Endodermal cell (in vitro differentiated cells): ENCODE results near the gene ADRA2A. TPM values are rescaled to one million over a fixed set of nuclear protein-coding genes. Genes with fewer than 3 reads are reported as not detected.

ENCODE experiments used
- DNase-seq: peaks from one replicate; pipeline ENCODE4 v3.0.0-alpha.2; 2017
- H3K27ac ChIP-seq: 2 replicates; pipeline ENCODE4 v1.5.1; 2013; ENCODE audit warnings: mild to moderate bottlenecking, low read depth, low read length, moderate library complexity
- H3K27me3 ChIP-seq: 2 replicates; pipeline ENCODE4 v1.6.1; 2013; ENCODE audit warnings: mild to moderate bottlenecking, low read length, moderate library complexity; ENCODE audit not compliant: insufficient read depth, control insufficient read depth, poor library complexity, severe bottlenecking
- H3K36me3 ChIP-seq: 2 replicates; pipeline ENCODE4 v1.7.0; 2013; ENCODE audit warnings: mild to moderate bottlenecking, low read length, moderate library complexity; ENCODE audit not compliant: control insufficient read depth, insufficient read depth
- H3K4me1 ChIP-seq: one replicate; pipeline ENCODE4 v1.7.0; 2013; ENCODE audit warnings: low read length; ENCODE audit not compliant: control insufficient read depth, insufficient read depth
- H3K4me3 ChIP-seq: 2 replicates; pipeline ENCODE4 v1.5.1; 2013; ENCODE audit warnings: mild to moderate bottlenecking, low read length, moderate library complexity
- H3K9ac ChIP-seq: 2 replicates; pipeline ENCODE4 v1.6.1; 2013; ENCODE audit warnings: mild to moderate bottlenecking, low read length, moderate library complexity; ENCODE audit not compliant: poor library complexity, severe bottlenecking; ENCODE audit errors: extremely low read depth
- H3K9me3 ChIP-seq: 2 replicates; pipeline ENCODE4 v1.6.1; 2013; ENCODE audit warnings: mild to moderate bottlenecking, low read length, moderate library complexity; ENCODE audit not compliant: control insufficient read depth
- H3K27ac Mint-ChIP-seq: 2 replicates; pipeline ENCODE4 v1.8.0; 2020; ENCODE audit warnings: mixed read lengths
- H3K27me3 Mint-ChIP-seq: 2 replicates; pipeline ENCODE4 v1.8.0; 2021; ENCODE audit warnings: mild to moderate bottlenecking, mixed read lengths; ENCODE audit not compliant: insufficient read depth
- H3K36me3 Mint-ChIP-seq: 2 replicates; pipeline ENCODE4 v1.8.0; 2020; ENCODE audit warnings: low read depth, mixed read lengths
- H3K4me1 Mint-ChIP-seq: 2 replicates; pipeline ENCODE4 v1.8.0; 2020; ENCODE audit warnings: mixed read lengths
- H3K4me3 Mint-ChIP-seq: 2 replicates; pipeline ENCODE4 v1.8.0; 2020; ENCODE audit warnings: mild to moderate bottlenecking, moderate library complexity, mixed read lengths
- H3K9me3 Mint-ChIP-seq: 2 replicates; pipeline ENCODE4 v1.8.0; 2020; ENCODE audit warnings: mild to moderate bottlenecking, mixed read lengths
- CTCF ChIP-seq: fragments of 200-600 bp; sonication (generic); conservative IDR thresholded peaks from 2 replicates; pipeline ENCODE4 v1.5.0; 2021; ENCODE audit warnings: antibody characterized with exemption, mild to moderate bottlenecking
- WGBS, 2 experiments: methylation state at CpG; one replicate each; pipeline versions ENCODE4 v1.1.5 to v1.1.7; 2013; ENCODE audit warnings: missing lambda C conversion rate in 2 of 2, mixed read lengths in 1 of 2; ENCODE audit not compliant: insufficient coverage in 1 of 2, insufficient read length in 1 of 2; 5-methylcytosine and 5-hydroxymethylcytosine counted together
- total RNA-seq, 2 donors: library from RNA; stranded (reverse); fragmentation: NEBNext Ultra II Directional in 1 of 2; extraction: Animal tissue kit (Norgen Biotek cat#: 25700) in 1 of 2; gene quantifications; 2 replicates in 1 of 2; 3 replicates in 1 of 2; pipeline ENCODE4 v1.2.1, GENCODE V29; 2021

ADRA2A gene
- total RNA-seq, 2 donors from 2014 or later, result 0.13 TPM; not detected in 1

- H3K36me3 Mint-ChIP-seq, result no peaks in the 10 kb centered on the region
- H3K36me3 ChIP-seq, result no peaks in the 10 kb centered on the region
- DNase-seq, result no peak
- no peak overlapping the region for H3K9ac ChIP-seq
- no peak for TF ChIP-seq CTCF
- no peak overlapping the region for H3K4me3 Mint-ChIP-seq
- no peak overlapping the region for H3K4me3 ChIP-seq
- WGBS, 2 experiments, result 84 to 94% methylated on average over 3 of the region's 3 CpGs
- no peaks in the 10 kb centered on the region for H3K4me1 Mint-ChIP-seq
- no peaks in the 10 kb centered on the region for H3K27me3 ChIP-seq
- H3K9me3 ChIP-seq, result no peaks in the 10 kb centered on the region
- peaks cover 8% of the 10 kb centered on the region for H3K27me3 Mint-ChIP-seq
- H3K4me1 ChIP-seq, result no peaks in the 10 kb centered on the region
- no peak overlapping the region for H3K27ac Mint-ChIP-seq
- no peak overlapping the region for H3K27ac ChIP-seq
- no peaks in the 10 kb centered on the region for H3K9me3 Mint-ChIP-seq
These were observed 17.0 kb downstream of the ADRA2A start for GRCh38 chr10:111093741-111094380.

DNA sequence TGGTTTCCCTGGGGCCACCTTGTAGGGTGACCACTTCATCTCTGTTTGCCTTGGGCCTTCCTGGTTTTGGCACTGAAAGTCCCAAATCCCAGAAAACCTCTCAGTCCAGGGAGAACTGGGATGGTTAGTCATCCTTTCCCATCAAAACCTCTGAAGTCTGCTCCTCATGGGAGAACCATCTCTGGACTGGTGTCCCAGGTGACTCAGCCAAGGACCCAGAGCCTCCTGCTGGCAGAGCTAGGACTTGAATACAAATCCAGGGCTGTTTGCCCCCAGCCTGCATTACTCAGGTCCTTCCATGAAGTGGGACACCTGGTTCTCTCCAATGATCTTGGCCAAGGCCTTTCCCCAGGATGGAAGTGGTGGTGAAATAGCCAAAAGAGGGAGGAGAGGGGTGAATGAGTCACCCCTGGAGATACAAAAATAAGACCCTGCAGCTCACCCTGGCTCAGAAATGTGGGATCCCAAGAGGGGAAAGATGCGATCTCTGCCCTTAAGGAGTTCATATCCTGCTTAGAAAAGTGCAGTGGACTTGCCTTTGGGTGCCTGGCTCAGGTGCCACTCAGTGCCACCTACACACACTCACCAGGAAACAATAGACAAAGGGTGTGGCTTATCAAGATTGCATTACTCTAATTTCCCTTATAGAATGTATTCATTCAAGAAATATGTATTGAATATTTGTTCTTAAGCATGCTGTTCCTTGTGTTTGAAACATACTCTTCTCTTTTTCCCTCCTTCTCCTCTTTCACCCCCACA is 22.0 kb downstream of the ADRA2A start:
- no peaks in the 10 kb centered on the region for H3K9me3 ChIP-seq
- peak; percentile 50 for TF ChIP-seq CTCF
- no peak overlapping the region for H3K27ac ChIP-seq
- no peaks in the 10 kb centered on the region for H3K36me3 ChIP-seq
- no peak overlapping the region for H3K4me3 ChIP-seq
- no peak overlapping the region for H3K4me3 Mint-ChIP-seq
- 94% methylated on average over 1 of the region's 1 CpG; no CpG with 5 or more reads in 1 of the 2 experiments for WGBS, 2 experiments
- no peaks in the 10 kb centered on the region for H3K9me3 Mint-ChIP-seq
- no peaks in the 10 kb centered on the region for H3K4me1 ChIP-seq
- H3K9ac ChIP-seq, result no peak overlapping the region
- H3K27ac Mint-ChIP-seq, result no peak overlapping the region
- no peaks in the 10 kb centered on the region for H3K4me1 Mint-ChIP-seq
- no peaks in the 10 kb centered on the region for H3K36me3 Mint-ChIP-seq
- no peak for DNase-seq
- no peaks in the 10 kb centered on the region for H3K27me3 ChIP-seq
- H3K27me3 Mint-ChIP-seq, result peaks cover 3% of the 10 kb centered on the region

DNA sequence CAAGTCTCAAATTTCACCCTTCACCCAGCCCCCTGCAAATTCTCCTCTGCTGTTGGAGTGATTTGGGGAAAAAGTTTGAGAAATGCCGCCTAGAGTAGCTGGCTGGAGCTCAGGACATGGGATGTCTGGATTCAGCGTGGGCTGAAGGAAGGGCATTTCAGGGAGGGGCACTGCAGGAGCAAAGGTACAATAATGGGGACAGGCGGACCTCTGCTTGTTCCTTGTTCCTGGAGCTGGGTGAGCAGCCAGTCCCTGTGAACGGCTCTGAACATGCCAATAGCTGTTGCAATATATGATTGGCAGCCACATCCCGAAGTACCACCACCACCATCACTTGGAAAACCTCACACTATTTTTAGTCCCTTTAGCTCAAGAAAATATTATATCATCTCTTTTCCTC is 23.4 kb downstream of the ADRA2A start:
- Mint-ChIP-seq H3K4me1 (no peaks in the 10 kb centered on the region), H3K9me3 (no peaks in the 10 kb centered on the region)
- no peak overlapping the region for H3K4me3 ChIP-seq

More for the DNA sequence above, 23.4 kb downstream of the ADRA2A start:
- TF ChIP-seq CTCF, result no peak
- DNase-seq, result no peak
- Histone ChIP-seq H3K9me3 (no peaks in the 10 kb centered on the region), H3K4me1 (no peaks in the 10 kb centered on the region), H3K9ac (no peak overlapping the region), H3K36me3 (no peaks in the 10 kb centered on the region), H3K27ac (no peak overlapping the region), H3K27me3 (no peaks in the 10 kb centered on the region)
- 79 to 85% methylated on average over 5 of the region's 5 CpGs for WGBS, 2 experiments
- Mint-ChIP-seq H3K4me3 (no peak overlapping the region), H3K36me3 (no peaks in the 10 kb centered on the region), H3K27me3 (peaks cover 5% of the 10 kb centered on the region), H3K27ac (no peak overlapping the region)
